ENCODE results near the gene ATP6V0B. TPM values are rescaled to one million over a fixed set of nuclear protein-coding genes. Genes with fewer than 3 reads are reported as not detected.

The ATP6V0B gene
- total RNA-seq, 1 donor from 2014 or later = 205 TPM

DNA sequence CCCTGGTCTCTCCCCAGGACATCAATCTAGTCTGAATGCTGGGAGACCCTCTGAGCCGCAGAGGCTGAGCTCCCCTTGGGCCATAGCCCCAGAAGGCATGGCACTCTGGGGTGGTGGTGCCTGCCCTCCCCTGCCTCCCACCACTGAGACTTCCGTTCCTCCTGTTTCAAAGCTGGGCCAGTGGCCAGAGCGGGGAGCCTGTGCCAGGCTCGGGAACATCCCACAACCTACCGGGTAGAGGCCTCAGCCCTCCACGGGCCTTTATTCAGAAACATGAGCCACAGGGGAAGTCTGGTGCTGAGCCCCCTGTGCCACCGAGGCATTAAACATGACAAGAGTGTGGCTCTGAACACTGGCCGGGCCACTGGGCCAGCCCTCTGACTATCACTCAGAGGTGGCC lies 24.7 kb downstream of the ATP6V0B start:
- H3K4me1 ChIP-seq = no peaks in the 10 kb centered on the region
- H3K9me3 ChIP-seq = no peaks in the 10 kb centered on the region
- DNase-seq (no peak), ATAC-seq (no peak)
- no peak overlapping the region for H3K27ac ChIP-seq
- peaks cover 18% of the 10 kb centered on the region for H3K36me3 ChIP-seq
- H3K27me3 ChIP-seq (ENCODE audit: low read depth) = no peaks in the 10 kb centered on the region
- intact Hi-C loops (cut with DNase I) = no loop called here
- TF ChIP-seq, protein P1, sequence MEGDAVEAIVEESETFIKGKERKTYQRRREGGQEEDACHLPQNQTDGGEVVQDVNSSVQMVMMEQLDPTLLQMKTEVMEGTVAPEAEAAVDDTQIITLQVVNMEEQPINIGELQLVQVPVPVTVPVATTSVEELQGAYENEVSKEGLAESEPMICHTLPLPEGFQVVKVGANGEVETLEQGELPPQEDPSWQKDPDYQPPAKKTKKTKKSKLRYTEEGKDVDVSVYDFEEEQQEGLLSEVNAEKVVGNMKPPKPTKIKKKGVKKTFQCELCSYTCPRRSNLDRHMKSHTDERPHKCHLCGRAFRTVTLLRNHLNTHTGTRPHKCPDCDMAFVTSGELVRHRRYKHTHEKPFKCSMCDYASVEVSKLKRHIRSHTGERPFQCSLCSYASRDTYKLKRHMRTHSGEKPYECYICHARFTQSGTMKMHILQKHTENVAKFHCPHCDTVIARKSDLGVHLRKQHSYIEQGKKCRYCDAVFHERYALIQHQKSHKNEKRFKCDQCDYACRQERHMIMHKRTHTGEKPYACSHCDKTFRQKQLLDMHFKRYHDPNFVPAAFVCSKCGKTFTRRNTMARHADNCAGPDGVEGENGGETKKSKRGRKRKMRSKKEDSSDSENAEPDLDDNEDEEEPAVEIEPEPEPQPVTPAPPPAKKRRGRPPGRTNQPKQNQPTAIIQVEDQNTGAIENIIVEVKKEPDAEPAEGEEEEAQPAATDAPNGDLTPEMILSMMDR (IDR thresholded peaks at IDR 0.05) = no peak
- no peak overlapping the region for H3K4me3 ChIP-seq

GRCh38 chr1:44000122-44000665 lies 25.4 kb downstream of the ATP6V0B start:
- no peak for DNase-seq
- intact Hi-C loops (cut with DNase I) = no loop called here
- no peak overlapping the region for H3K4me3 ChIP-seq
- TF ChIP-seq, protein P1 (IDR thresholded peaks at IDR 0.05) = no peak
- no peak overlapping the region for H3K27ac ChIP-seq
- H3K4me1 ChIP-seq = no peaks in the 10 kb centered on the region
- no peaks in the 10 kb centered on the region for H3K9me3 ChIP-seq
- no peaks in the 10 kb centered on the region for H3K27me3 ChIP-seq (ENCODE audit: low read depth)
- H3K36me3 ChIP-seq = peaks cover 18% of the 10 kb centered on the region
- no peak for ATAC-seq

DNA sequence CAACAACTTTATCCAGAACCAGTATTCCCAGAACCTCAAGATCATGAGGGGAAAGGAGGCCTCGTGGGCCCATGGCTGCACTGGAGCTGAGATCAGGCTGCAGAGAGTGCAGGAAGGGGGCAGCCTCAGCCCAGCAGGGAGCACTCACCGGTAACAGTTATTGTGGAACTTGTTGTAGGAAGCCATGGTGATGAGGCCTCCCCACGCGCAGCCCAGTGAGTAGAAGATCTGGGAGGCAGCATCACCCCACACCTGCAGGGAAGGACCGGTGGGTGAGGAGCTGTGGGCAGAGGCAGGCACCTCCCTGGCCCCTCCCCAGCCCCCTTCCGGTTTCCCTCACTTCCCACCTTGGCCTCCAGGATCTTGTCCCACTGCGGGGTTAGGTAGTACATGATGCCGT lies 27.4 kb downstream of the ATP6V0B start:
- peaks cover 18% of the 10 kb centered on the region for H3K36me3 ChIP-seq
- no peak for DNase-seq
- peaks cover 3% of the 10 kb centered on the region for H3K4me1 ChIP-seq
- no peaks in the 10 kb centered on the region for H3K9me3 ChIP-seq
- no peaks in the 10 kb centered on the region for H3K27me3 ChIP-seq (ENCODE audit: low read depth)
- H3K27ac ChIP-seq = no peak overlapping the region
- ATAC-seq = no peak
- no peak overlapping the region for H3K4me3 ChIP-seq
- TF ChIP-seq, protein P1 (IDR thresholded peaks at IDR 0.05) = no peak
- intact Hi-C loops (cut with DNase I) = no loop called here

- TF ChIP-seq, protein P1 (IDR thresholded peaks at IDR 0.05) = no peak
- no peak overlapping the region for H3K4me3 ChIP-seq
- H3K9me3 ChIP-seq = no peaks in the 10 kb centered on the region
- no peaks in the 10 kb centered on the region for H3K27me3 ChIP-seq (ENCODE audit: low read depth)
- H3K36me3 ChIP-seq = peaks cover 18% of the 10 kb centered on the region
- DNase-seq (no peak), ATAC-seq (no peak)
- H3K4me1 ChIP-seq = peaks cover 3% of the 10 kb centered on the region
- no peak overlapping the region for H3K27ac ChIP-seq
- intact Hi-C loops (cut with DNase I) = no loop called here
These were observed 27.9 kb downstream of the ATP6V0B start for GRCh38 chr1:44002606-44003157.

GRCh38 chr1:44008259-44008658 lies 33.5 kb downstream of the ATP6V0B start:
- no peak for DNase-seq
- Histone ChIP-seq H3K4me1 (peaks cover 3% of the 10 kb centered on the region), H3K27ac (no peak overlapping the region), H3K27me3 (ENCODE audit: low read depth) (no peaks in the 10 kb centered on the region), H3K36me3 (peaks cover 3% of the 10 kb centered on the region), H3K4me3 (no peak overlapping the region), H3K9me3 (no peaks in the 10 kb centered on the region)
- intact Hi-C loops (cut with DNase I) = no loop called here
- ATAC-seq = no peak
- TF ChIP-seq, protein P1 (IDR thresholded peaks at IDR 0.05) = no peak

Measured in lower lobe of right lung (tissue), 2 donors.